Liver (tissue), 9 donors: ENCODE data around the gene TRMT11. TPM values are rescaled to one million over a fixed set of nuclear protein-coding genes. Genes with fewer than 3 reads are reported as not detected.

Experiments
- DNase-seq: peaks from one replicate; pipeline ENCODE4 v3.0.0-alpha.2; 2017; ENCODE audit warnings: low spot score
- H3K27ac ChIP-seq, 2 donors: one replicate each; pipeline ENCODE4 v1.7.0; 2013; ENCODE audit warnings: inconsistent platforms in 2 of 2, low read length in 2 of 2, control low read depth in 1 of 2, low read depth in 1 of 2, mild to moderate bottlenecking in 1 of 2
- H3K27me3 ChIP-seq, 4 donors: one replicate each; pipeline versions ENCODE4 v1.6.1 to v1.7.0; 2013; ENCODE audit warnings: low read length in 3 of 4, inconsistent platforms in 1 of 4, mild to moderate bottlenecking in 1 of 4, moderate library complexity in 1 of 4; ENCODE audit not compliant: control insufficient read depth in 4 of 4, insufficient read depth in 4 of 4
- H3K36me3 ChIP-seq, 4 donors: one replicate each; pipeline versions ENCODE4 v1.6.1 to v1.7.0; 2013; ENCODE audit warnings: low read length in 3 of 4, mild to moderate bottlenecking in 3 of 4, low read depth in 1 of 4, moderate library complexity in 1 of 4; ENCODE audit not compliant: control insufficient read depth in 4 of 4, insufficient read depth in 3 of 4
- H3K4me1 ChIP-seq, 4 donors: one replicate each; pipeline versions ENCODE4 v1.6.1 to v1.7.0; 2013; ENCODE audit warnings: low read length in 3 of 4, mild to moderate bottlenecking in 3 of 4, moderate library complexity in 1 of 4; ENCODE audit not compliant: control insufficient read depth in 4 of 4, insufficient read depth in 4 of 4
- H3K4me3 ChIP-seq, 3 donors: one replicate each; pipeline versions ENCODE4 v1.6.1 to v1.7.0; 2013; ENCODE audit warnings: low read length in 3 of 3, control low read depth in 1 of 3, low read depth in 1 of 3, mild to moderate bottlenecking in 1 of 3
- H3K9ac ChIP-seq, 2 donors: one replicate each; pipeline ENCODE4 v1.7.0; 2013; ENCODE audit warnings: low read length in 2 of 2, mild to moderate bottlenecking in 2 of 2, moderate library complexity in 2 of 2, control low read depth in 1 of 2, low read depth in 1 of 2
- H3K9me3 ChIP-seq, 4 donors: one replicate each; pipeline versions ENCODE4 v1.6.1 to v1.7.0; 2013; ENCODE audit warnings: low read length in 3 of 4; ENCODE audit not compliant: control insufficient read depth in 4 of 4
- EGR1 ChIP-seq, 2 donors: IDR thresholded peaks; 2 replicates each; pipeline ENCODE4 v1.6.1; 2016 to 2018; ENCODE audit warnings: antibody characterized with exemption in 2 of 2, low read depth in 2 of 2
- FOXA1 ChIP-seq: IDR thresholded peaks from 2 replicates; pipeline ENCODE4 v1.6.1; 2016; ENCODE audit warnings: antibody characterized with exemption
- FOXA2 ChIP-seq: IDR thresholded peaks from 2 replicates; pipeline ENCODE4 v1.6.1; 2016; ENCODE audit warnings: antibody characterized with exemption
- GABPA ChIP-seq, 2 donors: IDR thresholded peaks in 1 of 2; conservative IDR thresholded peaks in 1 of 2; 2 replicates each; pipeline ENCODE4 v1.6.1; 2016; ENCODE audit warnings: antibody characterized with exemption in 2 of 2, mild to moderate bottlenecking in 1 of 2, moderate library complexity in 1 of 2
- HNF4A ChIP-seq, 2 donors: conservative IDR thresholded peaks; 2 replicates each; pipeline ENCODE4 v1.6.1; 2016; ENCODE audit warnings: antibody characterized with exemption in 2 of 2, mild to moderate bottlenecking in 2 of 2
- HNF4G ChIP-seq: IDR thresholded peaks from 2 replicates; pipeline ENCODE4 v1.6.1; 2016; ENCODE audit warnings: antibody characterized with exemption
- JUND ChIP-seq, 2 donors: IDR thresholded peaks; 2 replicates each; pipeline ENCODE4 v1.6.1; 2016; ENCODE audit warnings: antibody characterized with exemption in 2 of 2
- NR2F2 ChIP-seq: IDR thresholded peaks from 2 replicates; pipeline ENCODE4 v1.6.1; 2016; ENCODE audit warnings: antibody characterized with exemption
- RAD21 ChIP-seq, 2 donors: IDR thresholded peaks; 2 replicates each; pipeline ENCODE4 v1.6.1; 2016; ENCODE audit warnings: antibody characterized with exemption in 2 of 2, mild to moderate bottlenecking in 2 of 2
- RXRA ChIP-seq, 2 donors: IDR thresholded peaks; 2 replicates each; pipeline ENCODE4 v1.6.1; 2017 to 2018; ENCODE audit warnings: antibody characterized with exemption in 2 of 2, mild to moderate bottlenecking in 1 of 2
- SP1 ChIP-seq: IDR thresholded peaks from 2 replicates; pipeline ENCODE4 v1.6.1; 2018; ENCODE audit warnings: antibody characterized with exemption, mild to moderate bottlenecking
- TAF1 ChIP-seq: conservative IDR thresholded peaks from 2 replicates; pipeline ENCODE4 v1.6.1; 2016; ENCODE audit warnings: antibody characterized with exemption, mild to moderate bottlenecking
- YY1 ChIP-seq: IDR thresholded peaks from 2 replicates; pipeline ENCODE4 v1.6.1; 2016; ENCODE audit warnings: antibody characterized with exemption, mild to moderate bottlenecking
- WGBS: extraction: QIAGEN DNeasy Blood & Tissue Kit; methylation state at CpG from one replicate; pipeline ENCODE4 v1.1.7; 2013; 5-methylcytosine and 5-hydroxymethylcytosine counted together
- polyA plus RNA-seq, 2 donors: library from polyadenylated mRNA; stranded (reverse) in 1 of 2; unstranded in 1 of 2; fragments of 200-250 nt in 1 of 2; fragments of >200 nt in 1 of 2; fragmentation: Nextera tagmentation in 1 of 2; extraction: Ambion mirVana in 1 of 2; gene quantifications; one replicate each; pipeline versions ENCODE4 v1.2.1 to v1.2.3, GENCODE V29; 2013 to 2015
- total RNA-seq, 2 donors: library from RNA; depleted of rRNA; stranded (reverse); fragments of >200 nt; gene quantifications; one replicate each; pipeline ENCODE4 v1.2.3, GENCODE V29; 2014
- TF ChIP-seq, protein P1 (sequence below): fragments of 150-350 bp; IDR thresholded peaks from 2 replicates; pipeline ENCODE4 v1.5.1; 2017; ENCODE audit warnings: improper control_type of control experiment, low read depth, low read length; ENCODE audit not compliant: missing input control
- TF ChIP-seq, protein P2 (sequence below): IDR thresholded peaks from 2 replicates; pipeline ENCODE4 v1.6.1; 2016; ENCODE audit warnings: antibody characterized with exemption
- TF ChIP-seq, protein P3 (sequence below): IDR thresholded peaks from 2 replicates; pipeline ENCODE4 v1.6.1; 2016; ENCODE audit warnings: antibody characterized with exemption, mild to moderate bottlenecking
- TF ChIP-seq, protein P4 (sequence below): IDR thresholded peaks from 2 replicates; pipeline ENCODE4 v1.6.1; 2016; ENCODE audit warnings: antibody characterized with exemption
- TF ChIP-seq, protein P5 (sequence below): IDR thresholded peaks from 2 replicates; pipeline ENCODE4 v1.6.1; 2016; ENCODE audit warnings: antibody characterized with exemption
- donor health status: healthy.
- donor health status: healthy.
- donor health status: healthy.
- donor health status: healthy.
- donor health status: healthy.

TRMT11 gene
- total and polyA plus RNA-seq, 4 donors: 9.9 to 82.3 (median 17.2) TPM

DNA sequence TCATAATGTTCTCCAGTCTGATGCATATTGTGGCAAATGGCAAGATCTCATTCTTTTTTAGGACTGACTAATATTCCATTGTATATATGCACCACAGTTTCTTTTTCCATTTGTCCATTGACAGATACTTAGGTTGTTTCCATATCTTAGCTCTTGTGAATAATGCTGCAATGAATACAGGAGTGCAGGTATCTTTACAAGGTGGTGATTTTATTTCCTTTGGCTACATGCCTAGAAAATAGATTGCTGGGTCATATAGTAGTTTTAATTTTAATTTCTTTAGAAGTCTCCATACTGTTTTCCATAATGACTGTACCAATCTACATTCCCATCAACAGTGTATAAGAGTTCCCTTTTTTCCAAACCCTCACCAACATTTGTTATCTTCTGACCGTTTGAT is 97.5 kb downstream of the TRMT11 start:
- TF ChIP-seq RXRA (IDR thresholded peaks at IDR 0.05) (no peak), RAD21 (IDR thresholded peaks at IDR 0.05) (no peak), JUND (IDR thresholded peaks at IDR 0.05) (no peak), FOXA2 (no peak), NR2F2 (no peak), SP1 (no peak), EGR1 (IDR thresholded peaks at IDR 0.05; ENCODE audit: low read depth in 2 of 2) (no peak), HNF4A (conservative IDR thresholded peaks at IDR 0.05) (no peak), YY1 (no peak)
- TF ChIP-seq, protein P1, sequence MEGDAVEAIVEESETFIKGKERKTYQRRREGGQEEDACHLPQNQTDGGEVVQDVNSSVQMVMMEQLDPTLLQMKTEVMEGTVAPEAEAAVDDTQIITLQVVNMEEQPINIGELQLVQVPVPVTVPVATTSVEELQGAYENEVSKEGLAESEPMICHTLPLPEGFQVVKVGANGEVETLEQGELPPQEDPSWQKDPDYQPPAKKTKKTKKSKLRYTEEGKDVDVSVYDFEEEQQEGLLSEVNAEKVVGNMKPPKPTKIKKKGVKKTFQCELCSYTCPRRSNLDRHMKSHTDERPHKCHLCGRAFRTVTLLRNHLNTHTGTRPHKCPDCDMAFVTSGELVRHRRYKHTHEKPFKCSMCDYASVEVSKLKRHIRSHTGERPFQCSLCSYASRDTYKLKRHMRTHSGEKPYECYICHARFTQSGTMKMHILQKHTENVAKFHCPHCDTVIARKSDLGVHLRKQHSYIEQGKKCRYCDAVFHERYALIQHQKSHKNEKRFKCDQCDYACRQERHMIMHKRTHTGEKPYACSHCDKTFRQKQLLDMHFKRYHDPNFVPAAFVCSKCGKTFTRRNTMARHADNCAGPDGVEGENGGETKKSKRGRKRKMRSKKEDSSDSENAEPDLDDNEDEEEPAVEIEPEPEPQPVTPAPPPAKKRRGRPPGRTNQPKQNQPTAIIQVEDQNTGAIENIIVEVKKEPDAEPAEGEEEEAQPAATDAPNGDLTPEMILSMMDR: no peak
- TF ChIP-seq, protein P2, sequence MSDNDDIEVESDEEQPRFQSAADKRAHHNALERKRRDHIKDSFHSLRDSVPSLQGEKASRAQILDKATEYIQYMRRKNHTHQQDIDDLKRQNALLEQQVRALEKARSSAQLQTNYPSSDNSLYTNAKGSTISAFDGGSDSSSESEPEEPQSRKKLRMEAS: no peak
- TF ChIP-seq, protein P3, sequence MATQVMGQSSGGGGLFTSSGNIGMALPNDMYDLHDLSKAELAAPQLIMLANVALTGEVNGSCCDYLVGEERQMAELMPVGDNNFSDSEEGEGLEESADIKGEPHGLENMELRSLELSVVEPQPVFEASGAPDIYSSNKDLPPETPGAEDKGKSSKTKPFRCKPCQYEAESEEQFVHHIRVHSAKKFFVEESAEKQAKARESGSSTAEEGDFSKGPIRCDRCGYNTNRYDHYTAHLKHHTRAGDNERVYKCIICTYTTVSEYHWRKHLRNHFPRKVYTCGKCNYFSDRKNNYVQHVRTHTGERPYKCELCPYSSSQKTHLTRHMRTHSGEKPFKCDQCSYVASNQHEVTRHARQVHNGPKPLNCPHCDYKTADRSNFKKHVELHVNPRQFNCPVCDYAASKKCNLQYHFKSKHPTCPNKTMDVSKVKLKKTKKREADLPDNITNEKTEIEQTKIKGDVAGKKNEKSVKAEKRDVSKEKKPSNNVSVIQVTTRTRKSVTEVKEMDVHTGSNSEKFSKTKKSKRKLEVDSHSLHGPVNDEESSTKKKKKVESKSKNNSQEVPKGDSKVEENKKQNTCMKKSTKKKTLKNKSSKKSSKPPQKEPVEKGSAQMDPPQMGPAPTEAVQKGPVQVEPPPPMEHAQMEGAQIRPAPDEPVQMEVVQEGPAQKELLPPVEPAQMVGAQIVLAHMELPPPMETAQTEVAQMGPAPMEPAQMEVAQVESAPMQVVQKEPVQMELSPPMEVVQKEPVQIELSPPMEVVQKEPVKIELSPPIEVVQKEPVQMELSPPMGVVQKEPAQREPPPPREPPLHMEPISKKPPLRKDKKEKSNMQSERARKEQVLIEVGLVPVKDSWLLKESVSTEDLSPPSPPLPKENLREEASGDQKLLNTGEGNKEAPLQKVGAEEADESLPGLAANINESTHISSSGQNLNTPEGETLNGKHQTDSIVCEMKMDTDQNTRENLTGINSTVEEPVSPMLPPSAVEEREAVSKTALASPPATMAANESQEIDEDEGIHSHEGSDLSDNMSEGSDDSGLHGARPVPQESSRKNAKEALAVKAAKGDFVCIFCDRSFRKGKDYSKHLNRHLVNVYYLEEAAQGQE: no peak
- TF ChIP-seq, protein P4, sequence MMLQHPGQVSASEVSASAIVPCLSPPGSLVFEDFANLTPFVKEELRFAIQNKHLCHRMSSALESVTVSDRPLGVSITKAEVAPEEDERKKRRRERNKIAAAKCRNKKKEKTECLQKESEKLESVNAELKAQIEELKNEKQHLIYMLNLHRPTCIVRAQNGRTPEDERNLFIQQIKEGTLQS: no peak
- TF ChIP-seq, protein P5, sequence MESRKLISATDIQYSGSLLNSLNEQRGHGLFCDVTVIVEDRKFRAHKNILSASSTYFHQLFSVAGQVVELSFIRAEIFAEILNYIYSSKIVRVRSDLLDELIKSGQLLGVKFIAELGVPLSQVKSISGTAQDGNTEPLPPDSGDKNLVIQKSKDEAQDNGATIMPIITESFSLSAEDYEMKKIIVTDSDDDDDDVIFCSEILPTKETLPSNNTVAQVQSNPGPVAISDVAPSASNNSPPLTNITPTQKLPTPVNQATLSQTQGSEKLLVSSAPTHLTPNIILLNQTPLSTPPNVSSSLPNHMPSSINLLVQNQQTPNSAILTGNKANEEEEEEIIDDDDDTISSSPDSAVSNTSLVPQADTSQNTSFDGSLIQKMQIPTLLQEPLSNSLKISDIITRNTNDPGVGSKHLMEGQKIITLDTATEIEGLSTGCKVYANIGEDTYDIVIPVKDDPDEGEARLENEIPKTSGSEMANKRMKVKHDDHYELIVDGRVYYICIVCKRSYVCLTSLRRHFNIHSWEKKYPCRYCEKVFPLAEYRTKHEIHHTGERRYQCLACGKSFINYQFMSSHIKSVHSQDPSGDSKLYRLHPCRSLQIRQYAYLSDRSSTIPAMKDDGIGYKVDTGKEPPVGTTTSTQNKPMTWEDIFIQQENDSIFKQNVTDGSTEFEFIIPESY: no peak
- Histone ChIP-seq H3K9me3 (no peaks in the 10 kb centered on the region), H3K9ac (no peak overlapping the region), H3K36me3 (no peaks in the 10 kb centered on the region), H3K27me3 (no peaks in the 10 kb centered on the region), H3K4me1 (no peaks in the 10 kb centered on the region), H3K4me3 (no peak overlapping the region), H3K27ac (no peak overlapping the region)
- WGBS: 88% methylated on average over 1 of the region's 1 CpG
- DNase-seq: no peak

DNA sequence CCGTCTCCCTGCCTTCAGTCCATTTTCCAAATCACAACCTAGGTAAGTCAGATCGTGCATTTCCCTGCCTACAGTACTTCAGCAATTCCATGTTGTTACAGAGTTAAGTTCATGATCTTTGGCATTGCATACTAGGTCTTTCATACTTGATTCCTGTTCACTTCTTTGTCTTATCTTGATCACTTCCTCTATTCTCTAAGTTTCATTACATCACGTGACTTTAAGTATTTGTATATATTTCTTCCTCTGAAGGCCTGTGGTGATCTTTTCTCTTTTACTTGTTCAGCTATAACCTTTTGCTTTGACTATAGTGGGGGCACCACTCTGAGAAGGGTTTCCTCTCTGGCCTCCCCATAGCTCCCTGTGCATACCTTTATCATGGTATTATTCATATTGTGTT is 100.2 kb downstream of the TRMT11 start:
- Histone ChIP-seq H3K27me3 (no peaks in the 10 kb centered on the region), H3K9ac (no peak overlapping the region), H3K9me3 (no peaks in the 10 kb centered on the region), H3K36me3 (no peaks in the 10 kb centered on the region), H3K4me1 (no peaks in the 10 kb centered on the region), H3K4me3 (no peak overlapping the region), H3K27ac (no peak overlapping the region)
- WGBS: 84% methylated on average over 3 of the region's 3 CpGs
- DNase-seq: no peak
- no peak for TF ChIP-seq YY1
- TF ChIP-seq, protein P2: no peak
- TF ChIP-seq FOXA1: no peak
- TF ChIP-seq HNF4A (conservative IDR thresholded peaks at IDR 0.05): no peak
- TF ChIP-seq EGR1 (IDR thresholded peaks at IDR 0.05; ENCODE audit: low read depth in 2 of 2): no peak
- TF ChIP-seq RXRA (IDR thresholded peaks at IDR 0.05): no peak
- TF ChIP-seq TAF1: no peak
- TF ChIP-seq, protein P5: no peak
- TF ChIP-seq, protein P4: no peak
- no peak for TF ChIP-seq HNF4G
- TF ChIP-seq, protein P1: no peak
- no peak for TF ChIP-seq GABPA (IDR thresholded peaks at IDR 0.05 in 1 of 2, conservative IDR thresholded peaks at IDR 0.05 in 1 of 2)
- TF ChIP-seq FOXA2: no peak
- no peak for TF ChIP-seq SP1
- TF ChIP-seq RAD21 (IDR thresholded peaks at IDR 0.05): no peak
